Hematopoietic multipotent progenitor cell treated with erythropoietin and hydrocortisone succinate and interleukin-3 and kit ligand, for 6 days (in vitro differentiated cells): ENCODE data around the gene DUOXA1.

Source experiments
- DNase-seq: peaks from one replicate; pipeline ENCODE4 v3.0.0-alpha.2; 2015

The DUOXA1 gene

DNA sequence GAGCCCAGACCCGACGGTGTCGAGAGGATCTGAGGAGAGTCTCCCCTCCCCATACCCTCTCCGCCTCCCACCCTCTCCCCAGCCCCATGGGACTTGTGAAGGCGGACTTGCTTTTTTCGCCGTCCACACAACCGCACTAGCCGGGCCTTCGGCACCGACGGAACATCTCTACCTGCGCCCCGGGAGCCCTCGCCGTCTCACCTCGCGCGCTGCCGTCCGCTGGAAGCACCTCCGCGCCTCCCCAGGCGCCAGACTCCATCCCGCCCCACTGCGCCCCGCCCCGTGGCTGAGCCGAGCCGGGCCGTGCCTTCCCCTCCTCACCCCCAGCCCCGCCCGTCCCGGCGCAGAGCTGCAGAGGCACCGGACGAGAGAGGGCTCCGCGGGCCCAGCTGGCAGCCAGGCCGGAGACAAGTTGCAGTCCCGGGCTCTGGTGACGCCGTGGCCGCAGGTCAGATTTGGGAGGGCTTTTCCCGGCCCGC, at the start of gene DUOXA1, which contains the start of gene DUOX1:
DUOXA1 (minus strand) TSS at position 229 of the 479 bp plus-strand sequence. CDS start 6,865 bp downstream, outside the sequence.
DUOX1 (plus strand) TSS at position 344 of the 479 bp plus-strand sequence. CDS start 1,973 bp downstream, outside the sequence.
- peak; percentile 42 for DNase-seq

GRCh38 chr15:45177285-45177684, 47.6 kb upstream of the DUOXA1 start:
- DNase-seq = no peak

DNA sequence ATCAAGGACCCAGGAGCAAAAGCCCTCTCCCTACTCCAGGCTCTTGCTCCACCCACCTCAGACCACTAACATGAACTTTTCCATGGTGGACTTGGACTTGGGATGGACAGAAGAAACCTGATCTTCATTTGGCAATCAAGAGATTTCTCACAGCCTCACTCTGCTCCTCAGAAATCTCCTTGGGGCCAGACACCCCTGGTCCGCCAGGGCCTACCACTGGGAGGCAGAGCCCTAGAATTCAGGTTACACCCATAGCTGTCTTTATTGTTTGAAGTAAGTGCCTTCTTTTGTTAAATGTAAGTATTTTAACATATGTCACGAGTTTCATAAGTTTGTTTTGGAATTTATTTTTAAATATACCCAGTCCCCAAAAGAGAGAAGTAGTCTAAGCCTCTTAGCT, 44.9 kb upstream of the DUOXA1 start:
- DNase-seq = no peak

DNA sequence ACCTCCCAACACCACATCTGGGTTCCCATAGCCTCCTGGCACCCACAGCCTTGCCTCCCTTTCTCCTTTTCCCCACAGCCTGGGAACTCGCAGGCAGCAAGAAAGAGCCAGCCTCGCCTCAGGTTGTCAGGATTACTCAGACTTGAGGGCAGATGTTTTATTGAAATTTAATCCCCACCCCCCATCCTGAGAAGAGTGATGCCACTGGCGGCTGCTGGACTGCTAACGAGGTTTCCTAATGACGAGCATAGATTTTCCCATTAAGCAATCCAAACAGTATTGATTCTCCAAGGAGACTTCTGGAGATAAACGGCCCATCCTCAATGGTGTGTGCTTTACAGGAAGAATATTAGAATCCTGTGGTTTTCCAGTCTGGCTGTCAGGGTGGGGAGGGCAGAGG, 44.4 kb upstream of the DUOXA1 start:
- DNase-seq = no peak

DNA sequence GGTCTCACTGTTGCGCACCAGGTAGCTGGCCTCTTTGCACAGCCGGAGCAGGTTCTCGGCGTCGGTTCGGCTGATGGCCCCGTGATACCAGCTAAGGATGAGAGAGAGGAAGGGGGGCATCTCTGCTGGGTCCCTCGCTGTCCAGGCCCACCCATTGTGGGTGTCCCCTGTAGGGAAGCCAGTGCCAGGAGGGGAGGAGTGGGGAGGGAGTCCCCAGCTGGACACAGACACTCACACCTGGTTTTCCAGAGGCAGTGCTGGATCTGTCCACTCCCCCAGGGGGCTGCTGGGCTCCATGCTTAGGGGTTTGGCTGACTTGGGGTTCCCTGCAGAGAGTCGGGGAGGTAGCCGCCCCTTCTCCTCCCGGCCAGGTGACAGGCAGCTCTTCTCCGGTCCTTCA, 42.2 kb upstream of the DUOXA1 start:
- DNase-seq = no peak

GRCh38 chr15:45169608-45170480, 40.2 kb upstream of the DUOXA1 start:
- peak; percentile 21 for DNase-seq

DNA sequence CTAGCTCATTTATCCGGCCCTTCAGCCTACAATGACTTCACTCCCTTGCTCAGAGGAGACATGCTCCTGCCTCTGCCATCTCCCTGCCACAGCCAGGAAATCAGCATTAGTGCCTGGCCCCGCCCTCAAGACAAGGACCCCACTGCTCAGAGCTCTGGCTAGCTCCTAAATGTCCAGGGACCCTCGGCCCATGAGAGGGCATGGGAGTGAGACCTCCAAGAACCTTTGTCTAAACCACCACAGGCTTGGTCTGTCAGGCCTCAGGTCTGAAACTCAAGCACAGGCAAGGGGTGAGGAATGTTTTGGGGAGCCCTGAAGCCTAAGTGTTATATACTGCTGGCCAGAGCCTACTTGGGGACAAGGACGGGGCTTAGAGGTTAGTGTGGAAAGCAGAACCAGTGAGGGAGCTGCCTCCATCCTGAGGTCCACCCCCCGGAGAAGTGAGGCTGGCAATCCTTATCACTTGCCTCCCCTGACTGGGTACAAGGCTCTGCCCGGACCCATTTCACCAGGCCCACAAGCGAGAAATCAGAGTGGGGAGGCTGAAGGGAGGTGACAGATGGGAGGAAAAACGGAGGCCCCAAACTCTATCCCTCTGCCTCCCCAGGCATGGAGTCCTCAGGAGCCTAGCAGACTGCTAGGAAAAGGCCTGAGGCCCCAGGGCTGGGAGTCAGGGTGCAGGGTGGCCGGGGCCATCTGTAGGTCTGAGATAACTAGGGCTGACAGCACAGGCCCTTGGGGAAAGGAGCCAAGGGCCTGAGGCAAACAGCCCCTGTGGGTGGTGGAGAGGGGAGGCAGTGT, 39.3 kb upstream of the DUOXA1 start:
- peak; percentile 77 for DNase-seq

- no peak for DNase-seq
These were observed 38.6 kb upstream of the DUOXA1 start for GRCh38 chr15:45168286-45168685.

- DNase-seq = no peak
These were observed 38.0 kb upstream of the DUOXA1 start for GRCh38 chr15:45167631-45168205.

- peak; percentile 96 for DNase-seq
These were observed 37.4 kb upstream of the DUOXA1 start for GRCh38 chr15:45166834-45167630.

DNA sequence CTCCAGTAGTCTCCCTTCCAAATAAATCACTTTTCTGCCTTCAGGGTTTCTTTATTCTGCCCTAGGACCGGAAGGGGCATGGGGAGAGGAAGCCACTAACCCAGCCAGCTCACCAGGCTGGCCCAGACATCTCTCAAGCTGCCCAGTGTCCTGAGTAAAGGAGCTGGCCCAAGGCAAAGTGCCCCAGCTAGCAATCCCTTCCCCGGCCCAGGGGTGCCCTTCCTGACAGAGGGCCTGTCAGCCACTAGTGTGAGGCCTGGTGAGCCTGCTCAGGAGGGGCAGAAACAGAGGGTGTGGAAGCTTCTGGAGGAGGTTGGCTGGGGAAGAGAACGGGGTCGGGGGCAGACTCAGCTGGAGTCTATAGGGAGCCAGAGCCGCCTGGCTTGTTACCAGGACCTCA, 35.9 kb upstream of the DUOXA1 start:
- DNase-seq = no peak

DNA sequence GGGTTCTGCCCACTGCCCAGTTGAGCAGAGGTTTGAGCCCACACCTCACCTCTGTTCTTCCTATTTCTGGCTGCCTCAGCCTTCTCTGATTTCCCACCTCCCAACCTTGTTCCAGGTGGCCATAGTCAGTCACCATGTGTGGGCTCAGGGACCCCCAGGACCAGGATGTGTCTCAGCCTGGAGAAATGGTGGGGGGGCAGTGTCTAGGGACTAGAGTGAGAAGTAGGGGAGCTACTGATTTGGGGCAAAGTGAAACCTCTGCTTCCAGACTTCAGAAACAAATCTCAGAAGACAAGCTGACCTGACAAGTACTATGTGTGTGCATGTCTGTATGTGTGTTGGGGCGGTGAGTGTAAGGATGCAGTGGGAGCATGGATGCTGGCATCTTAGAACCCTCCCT, 35.2 kb upstream of the DUOXA1 start:
- no peak for DNase-seq

DNA sequence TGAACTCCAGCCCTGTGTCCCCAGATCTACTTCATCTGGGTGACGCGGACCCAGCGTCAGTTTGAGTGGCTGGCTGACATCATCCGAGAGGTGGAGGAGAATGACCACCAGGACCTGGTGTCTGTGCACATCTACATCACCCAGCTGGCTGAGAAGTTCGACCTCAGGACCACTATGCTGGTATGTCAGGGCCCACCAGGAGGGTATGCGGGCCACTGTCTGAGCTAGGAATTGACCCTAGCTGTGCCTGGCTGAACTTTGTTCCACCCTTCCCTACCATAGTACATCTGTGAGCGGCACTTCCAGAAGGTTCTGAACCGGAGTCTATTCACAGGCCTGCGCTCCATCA, 33.8 kb upstream of the DUOXA1 start:
- DNase-seq = no peak

DNA sequence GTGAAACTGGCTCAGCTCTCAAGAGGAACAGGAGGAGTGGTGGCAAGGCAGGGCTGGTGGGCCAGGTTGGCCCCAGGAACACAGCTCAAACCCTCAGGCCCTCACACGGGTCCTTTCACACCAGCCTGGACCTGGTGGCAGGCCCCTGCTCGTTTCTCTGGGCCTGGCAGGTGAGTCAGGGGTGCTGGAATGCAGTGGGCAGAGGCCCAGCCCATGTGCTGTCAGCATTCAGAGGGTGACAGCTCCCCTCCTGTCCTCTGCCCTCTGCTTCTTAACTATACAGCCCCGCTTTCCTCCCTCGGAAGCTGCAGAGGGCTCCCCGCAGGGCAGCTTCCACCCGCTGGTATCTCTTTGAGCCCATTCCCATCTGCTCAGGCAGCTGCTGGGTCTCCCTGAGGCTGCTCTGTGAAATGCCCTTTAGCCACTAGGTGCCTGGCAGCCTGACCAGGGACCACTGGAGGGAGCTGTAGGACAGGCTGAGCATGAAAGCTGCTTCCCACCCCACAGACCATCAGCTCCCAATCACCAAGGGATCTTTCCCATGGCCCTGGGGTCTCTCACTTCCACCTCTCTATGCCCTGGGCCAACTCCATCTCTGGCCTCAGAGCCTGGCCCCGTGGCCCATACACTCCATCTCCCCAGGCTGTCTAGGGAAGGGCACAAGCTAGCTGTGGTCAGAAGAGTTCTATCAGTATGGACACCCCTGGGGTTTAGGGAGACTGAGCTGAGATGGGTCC, 33.3 kb upstream of the DUOXA1 start:
- peak; percentile 89 for DNase-seq

DNA sequence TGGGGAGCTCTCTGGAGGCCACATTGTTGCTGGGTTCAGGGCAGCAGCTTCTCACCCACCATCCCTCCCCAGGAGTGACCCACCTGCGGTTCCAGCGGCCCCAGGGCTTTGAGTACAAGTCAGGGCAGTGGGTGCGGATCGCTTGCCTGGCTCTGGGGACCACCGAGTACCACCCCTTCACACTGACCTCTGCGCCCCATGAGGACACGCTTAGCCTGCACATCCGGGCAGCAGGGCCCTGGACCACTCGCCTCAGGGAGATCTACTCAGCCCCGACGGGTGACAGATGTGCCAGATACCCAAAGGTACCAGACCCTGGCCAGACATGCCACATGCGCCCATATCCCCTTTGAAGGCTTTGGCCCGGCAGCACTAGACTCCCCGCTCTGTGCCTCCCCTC, 32.0 kb upstream of the DUOXA1 start:
- no peak for DNase-seq

DNA sequence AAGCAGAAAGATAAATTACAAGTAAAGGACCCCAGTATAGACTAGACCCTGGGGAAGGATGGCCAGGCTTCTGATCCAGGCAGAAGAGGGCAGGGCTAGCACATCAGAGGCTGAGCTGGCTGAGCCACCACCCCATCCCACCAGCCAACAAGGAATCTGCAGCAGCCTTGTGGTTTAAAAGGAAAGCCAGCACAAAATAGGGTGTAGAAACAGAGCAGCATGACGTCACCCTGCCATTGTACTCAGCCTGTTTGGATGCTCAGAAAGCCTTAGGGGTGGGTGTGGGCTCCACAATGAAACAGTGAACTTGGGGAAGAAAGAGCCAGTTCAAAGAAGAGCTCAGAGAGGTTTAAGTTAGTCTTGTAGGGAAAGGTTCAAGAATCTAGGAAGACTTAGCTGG, 28.3 kb upstream of the DUOXA1 start:
- DNase-seq = no peak

- DNase-seq = no peak
These were observed 27.2 kb upstream of the DUOXA1 start for GRCh38 chr15:45156744-45157455.

DNA sequence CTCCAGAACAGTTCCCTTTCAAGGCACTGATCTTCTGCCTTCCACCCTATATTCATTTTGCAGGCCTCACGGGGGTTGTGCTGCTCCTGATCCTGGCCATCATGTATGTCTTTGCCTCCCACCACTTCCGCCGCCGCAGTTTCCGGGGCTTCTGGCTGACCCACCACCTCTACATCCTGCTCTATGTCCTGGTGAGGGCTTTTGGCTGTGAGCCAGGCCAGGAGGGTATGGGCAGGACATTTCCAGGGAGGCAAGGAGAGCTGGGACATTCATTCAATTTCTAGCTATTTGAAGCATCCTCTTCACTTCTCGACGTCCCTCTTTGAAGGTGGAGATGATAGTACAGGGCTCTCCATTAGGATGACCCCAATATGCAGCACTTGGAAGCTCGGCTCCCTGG, 26.1 kb upstream of the DUOXA1 start:
- no peak for DNase-seq

DNA sequence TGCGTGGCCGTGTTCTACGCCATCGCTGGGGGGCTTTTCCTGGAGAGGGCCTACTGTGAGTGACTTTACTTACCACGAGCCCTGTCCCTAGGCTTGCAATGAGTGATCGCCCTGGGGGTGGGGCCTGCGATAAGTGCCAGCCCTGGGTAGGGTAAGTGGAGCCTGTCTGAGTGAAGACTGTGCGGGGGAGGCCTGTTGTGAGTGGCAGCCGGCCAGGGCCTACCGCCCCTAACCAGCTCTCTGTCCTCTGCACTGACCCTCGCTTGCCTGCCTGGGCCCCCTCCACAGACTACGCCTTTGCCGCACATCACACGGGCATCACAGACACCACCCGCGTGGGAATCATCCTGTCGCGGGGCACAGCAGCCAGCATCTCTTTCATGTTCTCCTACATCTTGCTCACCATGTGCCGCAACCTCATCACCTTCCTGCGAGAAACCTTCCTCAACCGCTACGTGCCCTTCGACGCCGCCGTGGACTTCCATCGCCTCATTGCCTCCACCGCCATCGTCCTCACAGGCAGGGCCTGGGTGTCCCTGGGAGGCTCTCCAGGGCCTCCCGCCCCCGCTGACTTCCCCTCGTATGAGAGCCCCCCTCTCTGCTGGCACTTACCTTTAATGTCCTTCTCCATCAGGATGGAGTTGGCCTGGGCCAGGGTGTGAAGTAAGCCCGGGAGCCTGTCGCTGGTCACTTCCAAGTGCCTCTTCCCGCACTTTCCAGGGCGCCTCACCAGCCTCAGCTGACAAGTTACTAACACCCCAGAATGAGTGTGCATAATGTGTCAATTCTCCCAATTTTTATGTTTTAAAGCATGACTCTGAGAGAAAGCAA, 22.5 kb upstream of the DUOXA1 start:
- no peak for DNase-seq

DNA sequence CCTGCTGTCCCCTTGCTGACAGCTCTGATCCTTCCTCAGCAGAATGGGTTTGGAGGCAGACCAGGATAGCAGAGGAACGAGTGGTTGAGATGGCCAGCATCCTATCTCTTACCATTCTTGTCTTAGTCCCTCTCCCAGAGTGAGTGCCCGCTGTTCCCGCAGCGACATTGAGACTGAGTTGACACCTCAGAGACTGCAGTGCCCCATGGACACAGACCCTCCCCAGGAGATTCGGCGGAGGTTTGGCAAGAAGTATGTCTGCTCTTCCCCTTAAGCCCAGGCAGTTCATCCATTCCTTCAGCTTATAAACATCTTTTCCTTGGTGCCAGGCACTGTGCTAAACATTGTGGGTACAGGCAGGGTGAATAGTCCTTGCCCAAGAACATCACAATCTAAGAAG, 21.3 kb upstream of the DUOXA1 start:
- DNase-seq = no peak
